GM18907 (cell line): ENCODE results near the gene PMP22.
"Not testable (repeated sequence)": the region's sequence is repeated elsewhere in the genome, so short reads cannot be mapped to it uniquely, and the experiment has no call there.

Source experiments
- ATAC-seq: cut with Tn5 transposase; IDR thresholded peaks from one replicate; pipeline ENCODE4 v1.9.1; 2021; ENCODE audit warnings: mild to moderate bottlenecking, moderate library complexity; ENCODE audit not compliant: unreplicated experiment

Gene PMP22

DNA sequence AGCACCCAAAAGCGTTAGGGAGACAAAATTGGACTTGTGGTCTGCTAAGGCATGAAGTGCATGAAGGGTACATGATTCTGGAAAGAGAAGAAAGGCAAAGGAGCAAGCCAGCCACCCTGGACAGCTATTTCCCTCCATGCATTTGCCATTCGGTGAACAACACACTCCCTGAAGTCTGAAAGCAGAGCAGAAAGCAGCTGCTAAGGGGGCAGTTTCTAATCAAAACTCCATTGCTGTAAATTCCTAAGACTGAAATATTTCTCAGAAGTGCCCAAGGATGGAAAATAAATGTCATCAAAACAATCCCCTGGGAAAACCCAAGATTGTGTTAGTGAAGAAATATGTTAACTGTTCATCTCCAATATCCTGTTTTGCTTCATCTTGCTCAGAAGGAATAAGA is 44.3 kb downstream of the PMP22 start:
- ATAC-seq = no peak

DNA sequence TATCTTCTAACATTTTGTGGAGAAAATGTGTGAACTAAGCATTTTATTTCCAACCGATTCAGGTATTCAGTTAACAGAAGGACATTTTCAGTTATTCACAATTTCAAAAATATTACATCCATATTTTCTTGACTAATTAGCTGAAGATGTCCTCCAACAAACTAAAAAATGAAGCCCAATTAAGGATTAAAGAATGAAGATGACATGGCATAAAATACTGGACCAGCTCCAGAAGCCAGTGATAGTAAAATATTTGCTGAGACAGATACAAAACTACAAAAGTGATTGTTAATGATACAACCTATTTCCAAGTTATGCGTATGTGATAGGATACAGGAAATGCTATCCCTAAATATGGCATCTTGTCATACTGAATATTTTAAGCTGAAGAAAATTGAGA is 48.6 kb downstream of the PMP22 start:
- no peak for ATAC-seq

DNA sequence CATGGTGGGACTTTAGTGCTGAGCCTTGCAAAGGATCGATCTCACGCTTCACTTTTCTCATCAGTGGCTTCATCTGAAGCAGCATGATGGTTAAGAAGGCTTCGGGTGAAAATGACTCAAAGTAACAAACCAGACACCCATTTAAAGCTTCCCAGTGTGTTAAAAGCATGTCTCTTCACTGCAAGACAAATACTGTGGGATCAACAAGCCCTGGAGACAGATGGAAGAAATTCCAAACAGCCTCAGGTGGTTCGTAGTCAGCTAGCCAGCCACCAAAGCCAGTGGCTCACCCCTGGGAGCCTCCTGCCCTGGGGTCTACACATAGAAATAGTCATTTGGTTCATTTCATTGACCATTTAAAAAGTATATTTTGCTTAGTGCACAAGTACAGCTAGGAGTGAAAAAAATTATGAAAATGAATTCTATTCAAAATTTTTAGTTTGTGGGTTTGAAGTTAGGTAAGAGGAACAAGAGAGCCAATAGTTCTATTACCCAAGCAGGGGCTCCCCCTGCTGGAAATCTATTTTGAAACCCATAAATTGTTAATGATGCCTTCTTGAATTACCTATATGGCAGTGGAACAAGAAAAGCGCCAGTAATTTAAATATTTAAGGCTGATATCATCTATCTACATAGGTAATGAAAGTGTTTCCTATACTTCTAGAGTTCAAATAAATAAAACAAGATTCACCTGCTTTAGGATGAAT is 51.6 kb downstream of the PMP22 start:
- ATAC-seq = no peak

DNA sequence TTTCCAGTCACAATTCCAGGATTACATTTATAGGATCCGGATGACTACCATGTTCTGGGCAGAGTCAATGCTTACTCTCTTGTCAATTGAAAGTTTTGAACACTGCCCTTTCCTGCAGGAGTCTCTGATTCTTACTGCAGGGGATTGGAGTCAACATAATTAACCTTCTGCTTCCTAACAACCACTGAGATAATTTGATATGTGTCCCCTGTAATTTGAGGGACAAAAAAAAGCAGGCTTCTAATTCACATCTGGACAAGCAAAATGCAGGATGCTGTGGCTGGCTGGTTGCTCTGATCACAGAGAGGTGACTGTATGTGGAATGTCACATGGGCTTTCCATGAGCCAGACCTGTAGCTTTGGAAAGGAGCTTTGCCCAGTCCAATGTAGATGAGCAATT is 54.9 kb downstream of the PMP22 start:
- no peak for ATAC-seq

DNA sequence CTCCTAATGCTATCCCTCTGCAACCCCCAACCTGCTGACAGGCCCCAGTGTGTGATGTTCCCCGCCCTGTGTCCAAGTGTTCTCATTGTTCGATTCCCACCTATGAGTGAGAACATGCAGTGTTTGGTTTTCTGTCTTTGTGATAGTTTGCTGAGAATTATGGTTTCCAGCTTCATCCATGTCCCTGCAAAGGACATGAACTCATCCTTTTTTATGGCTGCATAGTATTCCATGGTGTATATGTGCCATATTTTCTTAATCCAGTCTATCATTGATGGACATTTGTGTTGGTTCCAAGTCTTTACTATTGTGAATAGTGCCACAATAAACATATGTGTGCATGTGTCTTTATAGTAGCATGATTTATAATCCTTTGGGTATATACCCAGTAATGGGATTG is 62.1 kb downstream of the PMP22 start:
- ATAC-seq = not testable (repeated sequence)

DNA sequence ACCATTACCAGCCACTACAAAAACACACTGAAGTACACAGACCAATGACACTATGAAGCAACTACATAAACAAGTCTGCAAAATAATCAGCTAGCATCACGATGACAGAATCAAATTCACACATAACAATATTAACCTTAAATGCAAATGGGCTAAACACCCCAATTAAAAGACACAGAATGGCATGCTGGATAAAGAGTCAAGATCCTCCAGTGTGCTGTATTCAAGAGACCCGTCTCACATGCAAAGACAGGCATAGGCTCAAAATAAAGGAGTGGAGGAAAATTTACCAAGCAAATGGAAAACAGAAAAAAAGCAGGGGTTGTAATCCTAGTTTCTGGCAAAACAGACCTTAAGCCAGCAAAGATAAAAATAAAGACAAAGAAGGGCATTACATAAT is 64.6 kb downstream of the PMP22 start:
- ATAC-seq = not testable (repeated sequence)

DNA sequence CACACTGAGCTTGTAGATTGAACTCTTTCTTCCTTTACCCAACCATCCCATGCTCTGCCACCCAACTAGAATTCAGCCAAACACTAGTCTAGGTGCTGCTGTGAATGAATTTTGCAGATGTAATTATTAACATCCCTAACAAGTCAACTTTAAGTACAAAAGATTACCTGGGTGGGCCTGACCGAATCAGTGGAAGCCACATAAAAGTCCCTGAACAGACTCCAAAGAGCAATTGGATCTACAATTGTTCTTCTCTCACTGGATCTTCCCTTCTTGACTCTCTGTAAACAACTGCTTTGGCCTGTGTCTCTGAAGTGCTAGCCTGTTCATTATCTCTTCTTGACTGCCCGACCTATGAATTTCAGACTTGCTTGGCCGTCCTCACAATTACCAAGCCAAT is 67.9 kb downstream of the PMP22 start:
- no peak for ATAC-seq

DNA sequence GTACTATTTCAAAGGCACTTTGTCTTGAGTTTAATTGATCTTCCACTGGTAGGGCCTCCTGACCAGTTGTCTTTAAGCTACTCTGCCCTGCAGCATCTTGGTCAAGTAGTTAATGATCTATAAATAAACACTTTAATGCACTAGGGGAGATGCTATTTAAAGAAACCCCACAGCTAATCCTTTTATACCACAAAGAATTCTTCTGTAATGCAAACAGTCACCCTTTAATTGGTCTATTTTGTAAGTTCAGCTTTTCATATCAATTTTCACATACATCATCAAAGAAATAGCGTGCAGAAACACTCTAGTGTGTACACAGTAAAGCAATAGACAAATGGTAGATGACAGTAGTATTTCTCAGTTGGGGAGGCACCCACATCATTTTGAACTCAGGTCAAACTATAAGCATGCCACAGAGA is 70.3 kb downstream of the PMP22 start:
- no peak for ATAC-seq

DNA sequence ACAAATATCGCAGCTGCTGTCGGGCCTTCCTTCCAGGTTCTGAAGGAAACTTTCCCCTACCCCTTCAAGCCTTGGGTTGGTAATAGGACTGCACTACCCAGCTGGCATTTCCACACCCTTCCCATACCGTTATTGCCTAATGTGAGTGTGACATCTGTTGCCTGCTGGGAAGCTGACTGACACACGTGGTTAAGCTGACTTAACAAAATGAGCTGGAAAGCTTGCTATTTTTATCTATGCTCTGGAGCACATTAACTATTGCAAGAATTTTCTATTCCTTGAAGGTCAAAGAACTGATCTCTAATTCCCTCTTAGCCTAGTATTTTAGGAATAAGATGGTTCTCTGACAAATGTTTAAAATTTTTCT is 79.5 kb downstream of the PMP22 start:
- no peak for ATAC-seq

DNA sequence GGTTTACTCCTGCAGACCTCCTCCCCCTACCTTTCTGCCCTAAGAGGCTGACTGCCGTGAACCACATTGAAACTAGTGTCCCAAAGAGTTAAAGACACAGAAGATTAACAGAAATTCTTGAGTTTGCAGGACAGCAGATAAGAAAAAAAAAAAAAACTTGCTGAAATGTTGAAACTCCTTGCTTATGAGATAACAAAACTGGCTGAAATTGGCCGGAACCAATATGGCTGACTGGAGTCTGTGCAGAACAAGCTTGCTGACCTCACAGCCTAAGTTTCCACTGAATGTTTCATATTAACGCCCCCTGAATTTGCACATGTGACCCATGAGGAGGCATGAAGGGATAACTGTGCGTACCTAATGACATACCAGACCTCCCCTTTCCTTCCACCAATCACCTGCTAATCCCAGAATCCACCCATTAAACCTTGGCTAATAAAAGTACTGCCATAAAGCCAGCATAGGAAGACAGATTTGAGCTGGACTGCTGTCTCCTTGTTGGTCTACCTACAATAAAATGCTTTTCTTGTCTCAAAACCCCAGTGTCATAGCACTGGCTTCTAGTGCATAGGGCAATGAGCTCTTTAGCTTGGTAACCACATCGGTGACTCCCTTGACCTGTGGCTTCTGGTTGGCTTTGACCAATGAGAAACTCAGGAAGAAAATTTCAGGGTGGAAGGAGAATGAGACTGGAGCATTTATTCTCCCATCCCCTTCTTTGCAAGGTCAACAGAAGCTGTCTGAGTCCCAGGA is 80.1 kb downstream of the PMP22 start:
- no peak for ATAC-seq

DNA sequence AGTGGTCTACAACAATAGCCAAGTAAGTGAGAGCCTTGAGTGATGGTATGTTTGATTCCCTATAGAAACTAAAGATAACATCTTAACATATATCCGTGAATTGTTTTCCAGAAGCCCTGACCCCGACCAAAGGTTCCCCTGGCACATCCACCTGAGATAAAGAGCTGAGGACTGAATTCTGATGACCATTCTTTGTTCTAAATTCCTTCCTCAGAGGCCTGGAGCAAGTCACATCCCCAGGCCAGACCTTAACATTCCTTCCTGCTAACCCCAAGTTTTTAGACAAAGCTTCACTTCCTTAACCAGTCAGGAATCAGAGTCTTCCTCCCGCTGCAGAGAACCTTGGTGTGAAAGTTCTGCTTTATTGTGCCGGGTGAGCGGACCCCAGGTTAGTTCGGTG is 83.3 kb downstream of the PMP22 start:
- no peak for ATAC-seq

DNA sequence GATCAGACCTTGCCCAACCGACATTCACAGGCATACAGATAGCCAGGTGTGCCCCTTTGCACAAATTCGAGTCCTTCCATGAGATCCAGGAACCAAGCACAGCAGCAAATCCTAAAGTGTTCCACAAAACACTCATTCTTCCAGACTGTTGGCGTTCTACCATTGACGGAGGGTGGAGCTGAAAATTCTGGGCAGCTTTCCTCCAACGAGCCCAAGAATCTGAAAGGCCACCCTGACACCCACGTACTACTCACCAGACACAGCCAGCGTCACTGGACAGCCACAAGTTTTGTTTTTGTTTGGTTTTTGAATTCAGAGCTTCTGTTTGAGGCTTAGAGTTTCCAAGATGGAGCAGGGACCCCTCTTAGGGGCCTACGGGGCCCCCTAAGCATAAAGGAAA is 83.8 kb downstream of the PMP22 start:
- ATAC-seq = no peak

DNA sequence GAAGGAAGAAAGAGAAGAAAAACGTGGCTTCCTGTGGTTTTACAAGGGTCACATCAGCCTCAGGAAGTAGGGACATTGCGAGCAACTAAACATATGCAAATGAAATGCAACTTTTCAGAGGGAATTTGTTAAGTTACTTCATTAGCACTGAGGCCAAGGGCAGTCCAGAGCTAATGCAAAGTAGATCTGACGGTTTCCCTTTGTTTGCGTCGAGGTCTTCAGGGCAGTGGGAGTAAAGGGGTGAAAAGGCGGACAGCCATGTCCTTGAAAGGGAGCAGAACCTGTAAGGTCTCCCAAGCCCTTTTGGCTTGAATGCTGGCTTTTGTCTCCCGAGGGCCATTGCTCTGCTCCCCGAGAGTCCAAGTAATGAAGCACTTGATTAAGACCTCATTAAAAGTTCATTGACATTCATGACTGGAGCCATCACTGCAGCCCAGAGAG is 85.0 kb downstream of the PMP22 start:
- no peak for ATAC-seq
